ENCODE measurements around the gene GSX2. TPM values are rescaled to one million over a fixed set of nuclear protein-coding genes. Genes with fewer than 3 reads are reported as not detected.

The GSX2 gene
- polyA plus RNA-seq, 4 donors: not detected

Other genes with a start within 250 kb of the GSX2 start
- gene CHIC2, start 35.6 kb upstream of the GSX2 start, polyA plus RNA-seq (ENCODE audit: insufficient read length in 4 of 4): 10 to 100 TPM; 28.9 to 44.6 (median 37.0) TPM
- gene PDGFRA, start 129.1 kb downstream of the GSX2 start, polyA plus RNA-seq (ENCODE audit: insufficient read length in 4 of 4): 100 to 1,000 TPM; 133 to 209 (median 191) TPM

Measured in right renal pelvis (tissue), 4 donors.